Measurements from ENCODE around the gene SLAMF9.

The SLAMF9 gene

GRCh38 chr1:159960721-159961381 is 6.8 kb upstream of the SLAMF9 start:
- peak; percentile 83 for DNase-seq (ENCODE audit: low spot score)
- H3K4me3 ChIP-seq: peak overlapping the region; percentile 40
- TF ChIP-seq, protein P1, sequence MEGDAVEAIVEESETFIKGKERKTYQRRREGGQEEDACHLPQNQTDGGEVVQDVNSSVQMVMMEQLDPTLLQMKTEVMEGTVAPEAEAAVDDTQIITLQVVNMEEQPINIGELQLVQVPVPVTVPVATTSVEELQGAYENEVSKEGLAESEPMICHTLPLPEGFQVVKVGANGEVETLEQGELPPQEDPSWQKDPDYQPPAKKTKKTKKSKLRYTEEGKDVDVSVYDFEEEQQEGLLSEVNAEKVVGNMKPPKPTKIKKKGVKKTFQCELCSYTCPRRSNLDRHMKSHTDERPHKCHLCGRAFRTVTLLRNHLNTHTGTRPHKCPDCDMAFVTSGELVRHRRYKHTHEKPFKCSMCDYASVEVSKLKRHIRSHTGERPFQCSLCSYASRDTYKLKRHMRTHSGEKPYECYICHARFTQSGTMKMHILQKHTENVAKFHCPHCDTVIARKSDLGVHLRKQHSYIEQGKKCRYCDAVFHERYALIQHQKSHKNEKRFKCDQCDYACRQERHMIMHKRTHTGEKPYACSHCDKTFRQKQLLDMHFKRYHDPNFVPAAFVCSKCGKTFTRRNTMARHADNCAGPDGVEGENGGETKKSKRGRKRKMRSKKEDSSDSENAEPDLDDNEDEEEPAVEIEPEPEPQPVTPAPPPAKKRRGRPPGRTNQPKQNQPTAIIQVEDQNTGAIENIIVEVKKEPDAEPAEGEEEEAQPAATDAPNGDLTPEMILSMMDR (IDR thresholded peaks at IDR 0.05): no peak
- peak overlapping the region in 1 of 2 donors; percentile 70 for H3K27ac ChIP-seq

DNA sequence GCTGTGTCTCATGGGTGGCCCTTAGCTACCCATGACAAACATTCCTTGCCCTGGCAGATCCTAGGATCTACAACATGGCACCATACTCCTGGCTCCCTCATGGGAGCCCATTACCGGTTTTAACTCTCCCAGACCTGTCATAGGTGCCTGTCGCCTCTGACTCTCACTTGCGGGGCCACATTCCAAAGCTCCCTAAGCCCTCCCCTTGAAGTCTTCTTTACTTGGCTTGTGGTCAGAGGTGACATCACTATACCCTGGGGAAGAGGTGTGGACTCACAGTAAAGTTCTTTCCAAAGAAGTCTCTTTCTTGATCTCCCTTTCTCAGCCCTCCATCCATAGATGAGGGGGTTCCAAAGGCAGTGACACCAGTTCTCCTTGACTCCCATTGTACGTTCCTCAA is 5.4 kb upstream of the SLAMF9 start:
- peak overlapping the region in 1 of 2 donors; percentile 48 for H3K27ac ChIP-seq
- TF ChIP-seq, protein P1 (IDR thresholded peaks at IDR 0.05): no peak
- no peak overlapping the region for H3K4me3 ChIP-seq
- DNase-seq (ENCODE audit: low spot score): peak; percentile 55

DNA sequence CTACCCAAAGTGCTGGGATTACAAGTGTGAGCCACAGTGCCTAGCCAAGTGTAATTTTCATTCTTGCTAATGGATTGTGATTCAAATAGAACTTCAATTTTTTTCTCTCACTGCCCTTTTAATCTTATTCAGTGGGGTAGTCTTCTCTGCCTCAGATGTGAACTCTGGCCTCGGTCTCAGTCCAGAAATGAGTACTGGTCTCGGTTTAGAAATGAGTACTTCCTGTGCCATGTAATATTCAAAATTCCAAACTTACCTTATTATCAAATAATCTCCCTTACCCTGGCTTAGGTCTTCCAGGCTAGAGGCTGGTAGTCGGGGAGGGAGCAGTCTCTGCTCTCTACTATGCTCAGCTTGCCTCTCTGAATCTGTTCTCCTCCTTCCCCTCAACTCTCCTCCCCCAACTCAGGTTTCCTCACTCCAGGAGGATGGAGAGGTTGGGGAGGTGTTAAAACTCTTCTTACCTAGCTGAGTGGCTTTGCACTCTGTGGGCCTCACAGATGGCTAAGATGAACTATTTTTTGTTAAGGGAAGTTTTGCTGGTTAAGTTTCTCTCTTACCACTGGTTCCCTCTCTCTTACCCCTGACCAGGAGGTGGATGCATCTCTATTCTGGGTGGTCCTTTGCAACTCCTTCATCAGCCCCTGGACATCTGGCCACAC is 4.8 kb upstream of the SLAMF9 start:
- DNase-seq (ENCODE audit: low spot score): peak; percentile 35
- TF ChIP-seq, protein P1 (IDR thresholded peaks at IDR 0.05): no peak
- Histone ChIP-seq H3K27ac (peak overlapping the region in 1 of 2 donors; percentile 48), H3K4me3 (no peak overlapping the region)

- H3K4me3 ChIP-seq: no peak overlapping the region
- H3K27ac ChIP-seq: no peak overlapping the region
- TF ChIP-seq, protein P1 (IDR thresholded peaks at IDR 0.05): no peak
- DNase-seq (ENCODE audit: low spot score): peak; percentile 31
Observed at GRCh38 chr1:159957824-159958268, 3.8 kb upstream of the SLAMF9 start.

DNA sequence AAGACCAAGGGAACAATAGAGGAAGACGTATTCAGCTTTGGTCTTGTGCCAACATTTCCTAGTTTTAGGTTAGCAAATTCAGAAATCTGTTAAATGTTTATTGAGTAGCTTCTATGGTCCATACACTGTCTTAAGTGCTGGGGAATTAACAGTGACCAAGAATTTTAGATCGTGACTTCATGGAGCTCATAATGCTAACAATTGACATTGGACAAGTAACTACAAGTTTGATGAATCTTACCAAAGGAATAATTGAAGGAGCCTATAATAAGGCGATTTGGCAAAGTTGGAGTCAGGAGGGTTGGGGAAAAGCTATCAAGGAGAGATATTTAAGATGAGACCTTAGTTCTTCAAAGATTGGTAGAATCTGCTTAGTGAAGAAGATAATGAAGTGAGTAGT is 1.4 kb upstream of the SLAMF9 start:
- DNase-seq (ENCODE audit: low spot score): no peak
- Histone ChIP-seq H3K27ac (no peak overlapping the region), H3K4me3 (no peak overlapping the region)
- TF ChIP-seq, protein P1 (IDR thresholded peaks at IDR 0.05): no peak

- no peak overlapping the region for H3K4me3 ChIP-seq
- DNase-seq (ENCODE audit: low spot score): no peak
- H3K27ac ChIP-seq: no peak overlapping the region
- TF ChIP-seq, protein P1 (IDR thresholded peaks at IDR 0.05): no peak
Observed at GRCh38 chr1:159952932-159953331, 1.1 kb downstream of the SLAMF9 start.

GRCh38 chr1:159951551-159951950 is 2.5 kb downstream of the SLAMF9 start:
- Histone ChIP-seq H3K4me3 (no peak overlapping the region), H3K27ac (no peak overlapping the region)
- DNase-seq (ENCODE audit: low spot score): peak; percentile 59
- TF ChIP-seq, protein P1 (IDR thresholded peaks at IDR 0.05): no peak

Measured in coronary artery (tissue), 2 donors.